Bronchial epithelial cell (primary cell): Measurements from ENCODE around the gene SORCS2. TPM values are rescaled to one million over a fixed set of nuclear protein-coding genes. Genes with fewer than 3 reads are reported as not detected.

Experiments used
- DNase-seq: peaks from one replicate; pipeline ENCODE4 v3.0.0-alpha.2; 2010; ENCODE audit warnings: low read depth
- FAIRE-seq: peaks from 2 replicates; lab custom pipeline; 2011; peaks lifted over from hg19 to GRCh38; lab: Jason Lieb, UNC
- H3K27me3 ChIP-seq: 2 replicates; pipeline ENCODE4 v1.5.1; 2011; ENCODE audit warnings: low read length; ENCODE audit not compliant: control insufficient read depth, insufficient read depth
- H3K36me3 ChIP-seq: 2 replicates; pipeline ENCODE4 v1.5.1; 2011; ENCODE audit warnings: low read length; ENCODE audit not compliant: control insufficient read depth, insufficient read depth
- H3K4me3 ChIP-seq: 2 replicates; pipeline ENCODE4 v1.5.1; 2011; ENCODE audit warnings: mild to moderate bottlenecking, low read depth, low read length, control low read depth
- CTCF ChIP-seq: IDR thresholded peaks from 2 replicates; pipeline ENCODE4 v1.5.1; 2011; ENCODE audit warnings: mild to moderate bottlenecking, moderate library complexity, low read length, control low read depth, inconsistent platforms; ENCODE audit not compliant: insufficient read depth, severe bottlenecking
- total RNA-seq: library from RNA; depleted of rRNA; stranded (reverse); fragments of >200 nt; gene quantifications from 2 replicates; pipeline ENCODE4 v1.2.1, GENCODE V29; 2014

The SORCS2 gene
- total RNA-seq, 1 donor from 2014 or later = under 0.01 TPM

GRCh38 chr4:7773401-7774180, 581.3 kb downstream of the SORCS2 start:
- TF ChIP-seq CTCF = no peak
- DNase-seq = no peak
- Histone ChIP-seq H3K4me3 (no peak overlapping the region), H3K27me3 (no peaks in the 10 kb centered on the region), H3K36me3 (peaks cover 39% of the 10 kb centered on the region)
- FAIRE-seq = no peak

GRCh38 chr4:7774301-7775294, 582.3 kb downstream of the SORCS2 start:
- no peak for DNase-seq
- peaks cover 34% of the 10 kb centered on the region for H3K36me3 ChIP-seq
- no peak overlapping the region for H3K4me3 ChIP-seq
- no peak for FAIRE-seq
- H3K27me3 ChIP-seq = no peaks in the 10 kb centered on the region
- TF ChIP-seq CTCF = no peak

GRCh38 chr4:7775396-7775795, 583.1 kb downstream of the SORCS2 start:
- DNase-seq (no peak), FAIRE-seq (no peak)
- Histone ChIP-seq H3K36me3 (peaks cover 33% of the 10 kb centered on the region), H3K27me3 (no peaks in the 10 kb centered on the region), H3K4me3 (no peak overlapping the region)
- no peak for TF ChIP-seq CTCF

- FAIRE-seq = peak; percentile 32
- peaks cover 29% of the 10 kb centered on the region for H3K36me3 ChIP-seq
Measured at GRCh38 chr4:7777017-7777710, 584.8 kb downstream of the SORCS2 start.

More at GRCh38 chr4:7777017-7777710, 584.8 kb downstream of the SORCS2 start:
- no peak for DNase-seq
- Histone ChIP-seq H3K27me3 (no peaks in the 10 kb centered on the region), H3K4me3 (no peak overlapping the region)
- no peak for TF ChIP-seq CTCF
